PFSK-1 (cell line): ENCODE results near the gene COL25A1.

Source experiments
- POLR2AphosphoS5 ChIP-seq: IDR thresholded peaks from 2 replicates; pipeline ENCODE4 v1.6.1; 2012; ENCODE audit warnings: low read depth, mild to moderate bottlenecking, control low read depth, low read length, moderate library complexity
- TAF1 ChIP-seq: IDR thresholded peaks from 2 replicates; pipeline ENCODE4 v1.6.1; 2012; ENCODE audit warnings: low read length, control low read depth, borderline replicate concordance; ENCODE audit not compliant: insufficient read depth

- TF ChIP-seq TAF1, result no peak
- no peak for TF ChIP-seq POLR2AphosphoS5
These were observed 396.5 kb downstream of the COL25A1 start for GRCh38 chr4:108906006-108906405.
